ENCODE data around the gene NCOR1. TPM values are rescaled to one million over a fixed set of nuclear protein-coding genes. Genes with fewer than 3 reads are reported as not detected.

NCOR1 gene
- total and polyA plus RNA-seq, 2 experiments from 2014 or later, result 102 to 132 TPM

- TF ChIP-seq ZNF462 (CRISPR knock-in tag; IDR thresholded peaks at IDR 0.05) (no peak), ETS1 (IDR thresholded peaks at IDR 0.05) (no peak), POLR2AphosphoS5 (IDR thresholded peaks at IDR 0.05; ENCODE audit: low read depth) (no peak), REST (IDR thresholded peaks at IDR 0.05; ENCODE audit: unreplicated experiment) (no peak)
Measured at GRCh38 chr17:16005636-16006035, 209.7 kb downstream of the NCOR1 start (continued).

- Mint-ChIP-seq H3K4me1 (peaks cover 12% of the 10 kb centered on the region), H3K36me3 (ENCODE audit: low read depth) (peaks cover 83% of the 10 kb centered on the region), H3K4me3 (no peak overlapping the region), H3K27ac (no peak overlapping the region), H3K9me3 (peaks cover 6% of the 10 kb centered on the region), H3K27me3 (ENCODE audit: insufficient read depth, low read depth, poor library complexity) (peaks cover 4% of the 10 kb centered on the region)
- no peak for ATAC-seq
- no peak for TF ChIP-seq EZH2phosphoT487 (IDR thresholded peaks at IDR 0.05; ENCODE audit: unreplicated experiment)
- peaks cover 35% of the 10 kb centered on the region for H3K79me2 ChIP-seq (replicated peaks; ENCODE audit: insufficient read depth)
- H3F3A ChIP-seq (replicated peaks; ENCODE audit: low read depth), result no peaks in the 10 kb centered on the region; the same call in 1 of the 2 replicates
- H3K4me1 ChIP-seq (ENCODE audit: insufficient read depth), result peaks cover 12% of the 10 kb centered on the region
- H2AFZ ChIP-seq, result no peak overlapping the region
- DNase-seq (ENCODE audit: low spot score), result no peak
- H3K36me3 ChIP-seq (ENCODE audit: insufficient read depth), result peaks cover 68% of the 10 kb centered on the region
- no peaks in the 10 kb centered on the region for H3K9me2 ChIP-seq (ENCODE audit: insufficient read depth)
- no peak overlapping the region for H3K4me3 ChIP-seq
- peaks cover 22% of the 10 kb centered on the region for H4K20me1 ChIP-seq (replicated peaks; ENCODE audit: insufficient read depth)
- no peak overlapping the region for H3K4me2 ChIP-seq
- H3K27ac ChIP-seq (ENCODE audit: low read depth), result no peak overlapping the region
- no peaks in the 10 kb centered on the region for H3K27me3 ChIP-seq (ENCODE audit: insufficient read depth)
Measured at GRCh38 chr17:16003841-16004240, 211.5 kb downstream of the NCOR1 start.

Data from GM23338 (cell line).